ENCODE measurements around the gene CACHD1.
A peak's percentile ranks its signal among the peaks of the same experiment; 100 is the strongest.

The CACHD1 gene

GRCh38 chr1:64473367-64473766, 3.4 kb downstream of the CACHD1 start:
- DNase-seq (ENCODE audit: low read depth in 2 of 2) = no peak

GRCh38 chr1:64474133-64474532, 4.2 kb downstream of the CACHD1 start:
- no peak for DNase-seq (ENCODE audit: low read depth in 2 of 2)

GRCh38 chr1:64474665-64475439, 4.9 kb downstream of the CACHD1 start:
- DNase-seq (ENCODE audit: low read depth in 2 of 2) = no peak

- peak; percentile 62 to 68 for DNase-seq (ENCODE audit: low read depth in 2 of 2)
These were observed 6.5 kb downstream of the CACHD1 start for GRCh38 chr1:64476251-64476952.

GRCh38 chr1:64478594-64479470, 8.9 kb downstream of the CACHD1 start:
- no peak for DNase-seq (ENCODE audit: low read depth in 2 of 2)

GRCh38 chr1:64479874-64480273, 9.9 kb downstream of the CACHD1 start:
- DNase-seq (ENCODE audit: low read depth in 2 of 2) = no peak

GRCh38 chr1:64480999-64481772, 11.3 kb downstream of the CACHD1 start:
- no peak for DNase-seq (ENCODE audit: low read depth in 2 of 2)

- no peak for DNase-seq (ENCODE audit: low read depth in 2 of 2)
These were observed 12.2 kb downstream of the CACHD1 start for GRCh38 chr1:64482128-64482527.

- no peak for DNase-seq (ENCODE audit: low read depth in 2 of 2)
These were observed 12.8 kb downstream of the CACHD1 start for GRCh38 chr1:64482720-64483119.

GRCh38 chr1:64483731-64484414, 13.9 kb downstream of the CACHD1 start:
- no peak for DNase-seq (ENCODE audit: low read depth in 2 of 2)

- no peak for DNase-seq (ENCODE audit: low read depth in 2 of 2)
These were observed 14.7 kb downstream of the CACHD1 start for GRCh38 chr1:64484651-64485050.

- no peak for DNase-seq (ENCODE audit: low read depth in 2 of 2)
These were observed 16.3 kb downstream of the CACHD1 start for GRCh38 chr1:64486193-64486592.

GRCh38 chr1:64487061-64487460, 17.1 kb downstream of the CACHD1 start:
- DNase-seq (ENCODE audit: low read depth in 2 of 2) = no peak

- no peak for DNase-seq (ENCODE audit: low read depth in 2 of 2)
These were observed 18.9 kb downstream of the CACHD1 start for GRCh38 chr1:64488862-64489261.

GRCh38 chr1:64489707-64490106, 19.8 kb downstream of the CACHD1 start:
- no peak for DNase-seq (ENCODE audit: low read depth in 2 of 2)

- DNase-seq (ENCODE audit: low read depth in 2 of 2) = no peak
These were observed 20.4 kb downstream of the CACHD1 start for GRCh38 chr1:64490213-64490818.

- no peak for DNase-seq (ENCODE audit: low read depth in 2 of 2)
These were observed 22.5 kb downstream of the CACHD1 start for GRCh38 chr1:64492424-64492823.

GRCh38 chr1:64493831-64494230, 23.9 kb downstream of the CACHD1 start:
- no peak for DNase-seq (ENCODE audit: low read depth in 2 of 2)

- no peak for DNase-seq (ENCODE audit: low read depth in 2 of 2)
These were observed 24.7 kb downstream of the CACHD1 start for GRCh38 chr1:64494659-64495058.

- no peak for DNase-seq (ENCODE audit: low read depth in 2 of 2)
These were observed 25.9 kb downstream of the CACHD1 start for GRCh38 chr1:64495878-64496277.

- no peak for DNase-seq (ENCODE audit: low read depth in 2 of 2)
These were observed 26.7 kb downstream of the CACHD1 start for GRCh38 chr1:64496606-64497005.

All from fibroblast of skin of left quadriceps (primary cell).